ENCODE results near the gene TCF12. TPM values are rescaled to one million over a fixed set of nuclear protein-coding genes. Genes with fewer than 3 reads are reported as not detected.

The TCF12 gene
- total RNA-seq, result 46.5 TPM
- long read RNA-seq, full-length matches to known transcripts, result 9 of 23 reads
- long read RNA-seq, partial matches to known transcripts, result 5 of 23 reads
- long read RNA-seq, other reads (novel, unspliced or antisense), result 9 of 23 reads

GRCh38 chr15:56918046-56918938, at the start of gene TCF12:
Gene TCF12, plus strand, starts transcription at chr15:56918644. Its CDS starts 1,270 bp downstream, at chr15:56919914.
- peak; percentile 98 for ATAC-seq
- intact Hi-C loops (cut with DNase I), result loop anchor here (1.0 to 10.0 kb wide), 5 partner anchors 31 to 297 kb away; partner anchors contain the start of gene ZNF280D
- DNase-seq (ENCODE audit: missing footprints), result peak; percentile 96

DNA sequence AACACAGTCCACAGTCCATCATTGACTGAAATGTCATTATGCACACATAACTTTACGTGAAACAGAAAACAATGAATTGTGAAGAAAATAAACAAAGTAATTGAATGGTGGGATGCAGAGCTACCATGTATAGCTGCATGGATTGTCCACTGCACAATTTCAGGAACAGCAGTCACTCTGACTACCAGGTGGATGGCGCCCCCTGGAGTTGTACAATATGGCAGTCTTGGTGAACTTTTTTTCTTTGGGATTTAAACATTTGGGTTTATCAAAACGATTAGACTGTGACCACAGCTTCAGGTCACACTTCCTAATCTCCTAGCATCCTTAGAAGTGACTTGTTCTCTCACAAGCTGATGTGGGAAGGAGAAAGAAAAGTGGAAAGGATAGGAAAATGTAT, 48.9 kb upstream of the TCF12 start:
- DNase-seq (ENCODE audit: missing footprints) (peak; percentile 74), ATAC-seq (no peak)
- intact Hi-C loops (cut with DNase I), result loop anchor here (2.0 kb wide), 1 partner anchor 49 kb away; no protein-coding TSS in a partner anchor

- DNase-seq (ENCODE audit: missing footprints) (no peak), ATAC-seq (no peak)
- intact Hi-C loops (cut with DNase I), result no loop called here
Observed at GRCh38 chr15:56871185-56871584, 47.3 kb upstream of the TCF12 start.

GRCh38 chr15:56871867-56872266, 46.6 kb upstream of the TCF12 start:
- ATAC-seq (no peak), DNase-seq (ENCODE audit: missing footprints) (no peak)
- intact Hi-C loops (cut with DNase I), result no loop called here

DNA sequence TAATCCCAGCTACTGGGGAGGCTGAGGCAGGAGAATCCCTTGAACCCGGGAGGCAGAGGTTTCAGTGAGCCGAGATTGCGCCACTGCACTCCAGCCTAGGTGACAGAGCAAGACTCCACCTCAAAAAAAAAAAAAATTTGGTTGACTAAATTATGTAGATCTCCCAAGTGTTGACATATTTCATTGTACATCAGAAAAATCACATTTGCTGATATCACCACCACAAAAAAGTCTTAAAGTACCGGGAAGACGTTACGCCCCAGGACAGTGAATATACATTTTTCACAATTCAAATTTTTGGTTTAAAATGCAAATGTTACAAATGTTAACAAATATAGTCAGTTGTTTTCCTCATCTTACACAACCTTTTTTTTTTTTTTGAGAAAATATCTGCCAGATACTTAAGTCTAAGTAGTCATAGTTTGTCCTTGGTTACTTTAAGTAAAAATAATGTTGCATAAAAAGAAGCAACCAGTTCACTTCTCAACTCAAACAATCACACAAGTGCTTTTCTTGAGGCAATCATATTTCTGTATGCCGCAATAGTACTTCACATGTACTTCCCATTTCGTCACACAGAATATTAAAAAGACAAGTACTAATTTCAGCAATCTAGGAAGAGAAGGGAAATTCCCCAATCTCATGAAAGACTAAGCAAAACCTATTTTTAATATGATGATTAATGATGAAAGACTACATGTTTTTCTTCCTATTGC, 41.0 kb upstream of the TCF12 start:
- no peak for ATAC-seq
- intact Hi-C loops (cut with DNase I), result no loop called here
- DNase-seq (ENCODE audit: missing footprints), result no peak

DNA sequence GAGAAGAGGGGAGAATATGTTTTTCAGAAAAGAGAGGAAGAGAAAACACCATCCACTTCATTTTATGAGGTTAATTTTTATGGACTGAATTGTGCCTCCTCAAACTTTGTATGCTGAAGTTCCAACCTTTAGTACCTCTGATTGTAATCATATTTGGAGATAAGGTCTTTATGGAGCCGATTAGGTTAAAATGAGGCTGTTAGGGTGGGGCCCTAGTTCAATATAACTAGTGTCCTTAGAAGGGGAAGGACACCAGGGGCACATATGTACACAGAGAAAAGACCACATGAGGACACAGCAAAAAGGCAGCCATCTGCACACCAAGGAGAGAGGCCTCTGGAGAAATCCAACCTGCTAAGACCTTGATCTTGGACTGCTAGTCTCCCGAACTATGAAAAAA, 38.9 kb upstream of the TCF12 start:
- DNase-seq (ENCODE audit: missing footprints) (no peak), ATAC-seq (no peak)
- intact Hi-C loops (cut with DNase I), result no loop called here

DNA sequence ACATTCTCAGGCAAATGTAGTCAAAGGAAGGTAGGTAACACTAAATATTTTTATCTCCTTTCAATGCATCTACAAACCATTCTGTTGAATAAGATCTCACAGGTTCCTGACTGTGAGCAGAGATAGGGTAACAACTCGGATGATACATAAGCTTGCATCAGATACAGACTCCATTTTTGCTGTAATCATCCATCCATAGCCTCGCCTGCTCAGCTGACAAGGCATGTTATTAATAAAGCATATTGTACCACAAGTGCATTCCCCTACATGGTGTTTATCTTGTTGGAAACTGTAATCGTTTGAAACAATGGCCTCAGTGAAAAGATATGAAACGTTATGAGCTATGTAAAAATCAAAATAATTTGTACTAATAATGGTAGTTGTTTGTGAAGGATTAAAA, 35.4 kb upstream of the TCF12 start:
- intact Hi-C loops (cut with DNase I), result loop anchor here (10.0 kb wide), 2 partner anchors 252 to 332 kb away; no protein-coding TSS in a partner anchor
- DNase-seq (ENCODE audit: missing footprints), result no peak
- ATAC-seq, result no peak

- intact Hi-C loops (cut with DNase I), result loop anchor here (10.0 kb wide), 2 partner anchors 248 to 328 kb away; no protein-coding TSS in a partner anchor
- ATAC-seq, result no peak
- DNase-seq (ENCODE audit: missing footprints), result no peak
Observed at GRCh38 chr15:56886363-56886931, 32.0 kb upstream of the TCF12 start.

DNA sequence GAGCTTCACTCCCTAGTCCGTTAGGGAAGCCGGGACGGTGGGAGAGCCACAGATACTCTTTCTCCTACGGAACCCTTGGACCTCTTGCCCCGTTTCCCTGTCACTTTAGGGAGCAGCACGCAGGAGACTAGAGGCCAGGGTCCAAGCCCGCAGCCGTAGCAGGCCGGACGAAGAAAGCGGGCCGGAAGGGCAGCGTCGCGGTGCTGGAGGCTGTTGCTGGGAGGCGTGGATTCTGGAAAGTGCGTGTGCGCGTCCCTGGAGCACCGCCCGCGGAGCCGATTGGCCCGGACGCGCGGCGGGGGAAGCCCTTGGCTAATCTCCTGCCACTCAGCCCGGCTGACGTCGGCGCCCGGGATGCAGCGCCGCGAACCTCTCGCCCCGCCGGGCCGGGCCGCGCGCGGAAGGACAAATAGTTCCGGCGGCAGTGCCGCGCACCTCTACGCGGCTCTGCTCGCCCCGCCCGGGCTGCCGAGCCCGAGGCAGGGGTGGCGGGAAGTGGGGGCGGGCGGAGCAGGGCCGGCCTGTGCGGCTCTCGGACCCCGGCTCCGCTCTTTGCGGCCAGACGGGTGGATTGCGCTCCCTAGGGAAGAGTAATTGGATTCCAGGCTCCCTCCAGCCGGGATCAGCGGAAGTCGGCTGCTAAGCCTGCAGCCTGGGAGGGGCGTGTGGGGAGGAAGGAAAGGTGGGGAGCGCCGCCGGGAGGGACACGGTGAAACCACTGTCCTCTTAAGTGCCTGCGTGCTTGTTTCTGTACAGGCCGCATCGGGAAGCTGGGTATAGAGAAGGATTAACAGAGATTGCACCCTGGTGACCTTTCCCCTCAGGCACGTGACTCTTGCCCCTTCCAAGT, 31.3 kb upstream of the TCF12 start:
- peak; percentile 97 for DNase-seq (ENCODE audit: missing footprints)
- peak; percentile 98 for ATAC-seq
- intact Hi-C loops (cut with DNase I), result loop anchor here (1.0 to 10.0 kb wide), 4 partner anchors 31 to 328 kb away; partner anchors contain the start of genes TCF12 and ZNF280D

GRCh38 chr15:56887782-56888438, 30.5 kb upstream of the TCF12 start:
- intact Hi-C loops (cut with DNase I), result loop anchor here (1.0 to 10.0 kb wide), 4 partner anchors 30 to 327 kb away; partner anchors contain the start of genes TCF12 and ZNF280D
- ATAC-seq (no peak), DNase-seq (ENCODE audit: missing footprints) (no peak)

- intact Hi-C loops (cut with DNase I), result no loop called here
- DNase-seq (ENCODE audit: missing footprints) (no peak), ATAC-seq (no peak)
Observed at GRCh38 chr15:56890038-56890437, 28.4 kb upstream of the TCF12 start.

GRCh38 chr15:56891852-56892440, 26.5 kb upstream of the TCF12 start:
- ATAC-seq (no peak), DNase-seq (ENCODE audit: missing footprints) (no peak)
- intact Hi-C loops (cut with DNase I), result no loop called here

- DNase-seq (ENCODE audit: missing footprints) (no peak), ATAC-seq (no peak)
- intact Hi-C loops (cut with DNase I), result no loop called here
Observed at GRCh38 chr15:56892659-56893363, 25.6 kb upstream of the TCF12 start.

GRCh38 chr15:56893364-56893678, 25.1 kb upstream of the TCF12 start:
- no peak for DNase-seq (ENCODE audit: missing footprints)
- intact Hi-C loops (cut with DNase I), result no loop called here
- peak; percentile 64 for ATAC-seq

- ATAC-seq, result no peak
- intact Hi-C loops (cut with DNase I), result no loop called here
- no peak for DNase-seq (ENCODE audit: missing footprints)
Observed at GRCh38 chr15:56894601-56895000, 23.8 kb upstream of the TCF12 start.

- intact Hi-C loops (cut with DNase I), result no loop called here
- ATAC-seq, result no peak
- DNase-seq (ENCODE audit: missing footprints), result no peak
Observed at GRCh38 chr15:56901931-56902330, 16.5 kb upstream of the TCF12 start.

DNA sequence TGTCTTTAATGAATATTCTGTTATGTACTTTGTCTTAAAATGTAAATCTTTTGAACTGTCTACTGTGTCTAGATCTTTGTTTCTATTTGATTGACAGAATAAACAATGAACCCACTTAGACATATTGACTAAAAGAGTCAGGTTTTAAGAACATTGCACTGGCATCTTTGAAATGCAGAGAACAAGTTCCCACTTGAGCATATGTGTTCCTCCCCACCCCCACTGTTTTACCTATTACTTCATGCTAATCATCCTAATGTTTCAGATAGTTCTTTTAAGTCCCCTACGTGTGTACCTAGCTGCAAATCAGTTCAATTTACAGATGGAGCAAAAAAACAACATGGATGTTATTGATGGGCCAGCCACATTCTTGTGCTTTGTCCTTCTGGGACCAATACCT, 11.7 kb upstream of the TCF12 start:
- ATAC-seq, result no peak
- no peak for DNase-seq (ENCODE audit: missing footprints)
- intact Hi-C loops (cut with DNase I), result no loop called here
